IMR-90 (cell line): ENCODE data around the gene RIPPLY1. TPM values are rescaled to one million over a fixed set of nuclear protein-coding genes. Genes with fewer than 3 reads are reported as not detected.

ENCODE experiments used
- ATAC-seq: fragments of 200-7000 bp; cut with Tn5 transposase; 2 replicates; pipeline ENCODE4 v1.9.1; 2020; ENCODE audit warnings: low read depth, mild to moderate bottlenecking, moderate library complexity
- BruUV-seq: library from RNA; stranded (reverse); fragments of 400-500 nt; replicated peaks from 2 replicates; lab custom pipeline; 2021; lab: Mats Ljungman, UMichigan
- CTCF ChIA-PET: fragments of 300-600 bp; formaldehyde crosslinking; extraction: SDS; loops from one replicate; lab custom pipeline; 2021; ENCODE audit warnings: antibody characterized with exemption; lab: Yijun Ruan, JAX
- POLR2A ChIA-PET: fragments of 300-600 bp; sonication (Branson Sonifier 250); formaldehyde crosslinking; loops from one replicate; lab custom pipeline; 2022; ENCODE audit warnings: antibody characterized with exemption; ENCODE audit not compliant: unreplicated experiment; lab: Charles Lee
- DNase-seq: peaks from one replicate; pipeline ENCODE4 v3.0.0; 2013
- H2AFZ ChIP-seq: replicated peaks from 2 replicates; pipeline ENCODE3; 2013; ENCODE audit warnings: low read length, mild to moderate bottlenecking; ENCODE audit not compliant: poor library complexity
- H2AK5ac ChIP-seq: 2 replicates; pipeline ENCODE4 v1.6.1; 2013; ENCODE audit warnings: low read depth, low read length, inconsistent platforms
- H2AK9ac ChIP-seq: replicated peaks from 2 replicates; pipeline ENCODE3; 2013; ENCODE audit warnings: mild to moderate bottlenecking, low read depth, low read length, moderate library complexity; ENCODE audit not compliant: poor library complexity
- H2BK120ac ChIP-seq: 2 replicates; pipeline ENCODE4 v1.6.1; 2013; ENCODE audit warnings: low read depth, low read length, inconsistent platforms
- H2BK15ac ChIP-seq: 3 replicates; pipeline ENCODE4 v1.6.1; 2013; ENCODE audit warnings: low read depth, low read length, inconsistent platforms
- H2BK20ac ChIP-seq: 2 replicates; pipeline ENCODE4 v1.6.1; 2013; ENCODE audit warnings: low read depth, mild to moderate bottlenecking, inconsistent platforms, low read length, moderate library complexity
- H2BK5ac ChIP-seq: 2 replicates; pipeline ENCODE4 v1.6.1; 2013; ENCODE audit warnings: mild to moderate bottlenecking, low read depth, low read length, inconsistent platforms; ENCODE audit not compliant: poor library complexity, severe bottlenecking
- H3K14ac ChIP-seq: replicated peaks from 2 replicates; pipeline ENCODE4 v1.6.1; 2013; ENCODE audit warnings: low read depth, low read length, inconsistent platforms
- H3K18ac ChIP-seq: 2 replicates; pipeline ENCODE4 v1.6.1; 2013; ENCODE audit warnings: low read depth, low read length, control low read depth
- H3K23ac ChIP-seq: 2 replicates; pipeline ENCODE4 v1.6.1; 2013; ENCODE audit warnings: low read depth, low read length, inconsistent platforms
- H3K27ac ChIP-seq: 2 replicates; pipeline ENCODE4 v1.5.1; 2013; ENCODE audit warnings: mild to moderate bottlenecking, control low read depth, low read length; ENCODE audit not compliant: insufficient read depth
- H3K27me3 ChIP-seq: 2 replicates; pipeline ENCODE4 v1.6.1; 2013; ENCODE audit warnings: low read length; ENCODE audit not compliant: control insufficient read depth, insufficient read depth
- H3K36me3 ChIP-seq: 2 replicates; pipeline ENCODE4 v1.6.1; 2013; ENCODE audit warnings: low read length, mixed read lengths; ENCODE audit not compliant: control insufficient read depth, insufficient read depth
- H3K4ac ChIP-seq: 2 replicates; pipeline ENCODE4 v1.6.1; 2013; ENCODE audit warnings: low read depth, low read length, inconsistent platforms
- H3K4me1 ChIP-seq: 2 replicates; pipeline ENCODE4 v1.6.1; 2013; ENCODE audit warnings: low read length, mixed read lengths; ENCODE audit not compliant: control insufficient read depth, insufficient read depth
- H3K4me2 ChIP-seq: 2 replicates; pipeline ENCODE4 v1.6.1; 2013; ENCODE audit warnings: low read depth, mild to moderate bottlenecking, control low read depth, low read length, moderate library complexity
- H3K4me3 ChIP-seq: 2 replicates; pipeline ENCODE4 v1.5.1; 2013; ENCODE audit warnings: low read depth, mild to moderate bottlenecking, control low read depth, low read length, moderate library complexity; ENCODE audit not compliant: insufficient read depth
- H3K56ac ChIP-seq: 2 replicates; pipeline ENCODE4 v1.6.1; 2013; ENCODE audit warnings: low read length, inconsistent platforms; ENCODE audit not compliant: insufficient read depth; ENCODE audit errors: extremely low read depth
- H3K79me1 ChIP-seq, 2 experiments: 2 replicates each; pipeline ENCODE4 v1.6.1; 2013; ENCODE audit warnings: low read length in 2 of 2, inconsistent platforms in 1 of 2, low read depth in 1 of 2
- H3K9ac ChIP-seq: 2 replicates; pipeline ENCODE4 v1.6.1; 2013; ENCODE audit warnings: low read depth, low read length, control low read depth
- H3K9me1 ChIP-seq: 2 replicates; pipeline ENCODE4 v1.6.1; 2013; ENCODE audit warnings: low read length, inconsistent platforms; ENCODE audit not compliant: insufficient read depth
- H3K9me3 ChIP-seq: 2 replicates; pipeline ENCODE4 v1.6.1; 2013; ENCODE audit warnings: low read length; ENCODE audit not compliant: control insufficient read depth, insufficient read depth
- H4K20me1 ChIP-seq: 2 replicates; pipeline ENCODE4 v1.6.1; 2013; ENCODE audit warnings: low read length, inconsistent platforms; ENCODE audit not compliant: insufficient read depth
- H4K5ac ChIP-seq: 2 replicates; pipeline ENCODE4 v1.6.1; 2013; ENCODE audit warnings: mild to moderate bottlenecking, low read depth, low read length, control low read depth
- H4K8ac ChIP-seq, 2 experiments: 2 replicates each; pipeline ENCODE4 v1.6.1; 2013; ENCODE audit warnings: low read depth in 2 of 2, low read length in 2 of 2, control low read depth in 1 of 2, inconsistent platforms in 1 of 2
- H4K91ac ChIP-seq: 2 replicates; pipeline ENCODE4 v1.6.1; 2013; ENCODE audit warnings: low read depth, low read length, inconsistent platforms; ENCODE audit not compliant: insufficient read depth
- BHLHE40 ChIP-seq: fragments of 150-350 bp; IDR thresholded peaks from 2 replicates; pipeline ENCODE4 v1.6.1; 2016; ENCODE audit warnings: mild to moderate bottlenecking, low read depth, low read length
- CEBPB ChIP-seq: IDR thresholded peaks from 2 replicates; pipeline ENCODE4 v1.6.1; 2012; ENCODE audit warnings: low read depth, low read length, improper control_type of control experiment
- CHD1 ChIP-seq: IDR thresholded peaks from 2 replicates; pipeline ENCODE4 v1.6.1; 2012; ENCODE audit warnings: low read depth, low read length, improper control_type of control experiment
- CTCF ChIP-seq: conservative IDR thresholded peaks from 2 replicates; pipeline ENCODE4 v1.5.1; 2012; ENCODE audit warnings: mild to moderate bottlenecking, low read depth, low read length, improper control_type of control experiment
- ELK1 ChIP-seq: fragments of 150-350 bp; IDR thresholded peaks from 2 replicates; pipeline ENCODE4 v1.6.1; 2016; ENCODE audit warnings: low read depth, mild to moderate bottlenecking, low read length, moderate library complexity, borderline replicate concordance
- FOS ChIP-seq: fragments of 150-350 bp; IDR thresholded peaks from 2 replicates; pipeline ENCODE4 v1.6.1; 2016; ENCODE audit warnings: low read depth, low read length
- MAFK ChIP-seq: IDR thresholded peaks from 2 replicates; pipeline ENCODE4 v1.6.1; 2012; ENCODE audit warnings: low read depth, low read length, improper control_type of control experiment
- MAZ ChIP-seq: IDR thresholded peaks from 2 replicates; pipeline ENCODE4 v1.6.1; 2012; ENCODE audit warnings: low read depth, mild to moderate bottlenecking, low read length, improper control_type of control experiment, moderate library complexity, borderline replicate concordance
- MXI1 ChIP-seq: IDR thresholded peaks from 2 replicates; pipeline ENCODE4 v1.6.1; 2012; ENCODE audit warnings: low read depth, mild to moderate bottlenecking, low read length, moderate library complexity, borderline replicate concordance
- NFE2L2 ChIP-seq: fragments of 150-350 bp; IDR thresholded peaks from 2 replicates; pipeline ENCODE4 v1.6.1; 2016; ENCODE audit warnings: low read depth, mild to moderate bottlenecking, low read length
- POLR2A ChIP-seq: IDR thresholded peaks from 2 replicates; pipeline ENCODE4 v1.6.1; 2012; ENCODE audit warnings: mild to moderate bottlenecking, low read depth, low read length
- RAD21 ChIP-seq: IDR thresholded peaks from 2 replicates; pipeline ENCODE4 v1.6.1; 2012; ENCODE audit warnings: low read length, improper control_type of control experiment
- RCOR1 ChIP-seq: IDR thresholded peaks from 2 replicates; pipeline ENCODE4 v1.6.1; 2012; ENCODE audit warnings: mild to moderate bottlenecking, low read length, improper control_type of control experiment; ENCODE audit not compliant: insufficient replicate concordance
- RFX5 ChIP-seq: IDR thresholded peaks from 2 replicates; pipeline ENCODE4 v1.8.0; 2012; ENCODE audit warnings: low read depth, mild to moderate bottlenecking, low read length, moderate library complexity
- SMC3 ChIP-seq: fragments of 150-350 bp; IDR thresholded peaks from 2 replicates; pipeline ENCODE4 v1.6.1; 2016; ENCODE audit warnings: low read depth, mild to moderate bottlenecking, antibody characterized with exemption, low read length, moderate library complexity
- USF2 ChIP-seq: fragments of 150-350 bp; IDR thresholded peaks from 2 replicates; pipeline ENCODE4 v1.6.1; 2017; ENCODE audit warnings: mild to moderate bottlenecking, antibody characterized with exemption, low read length, low read depth
- WGBS, 2 experiments: methylation state at CpG; one replicate each; pipeline versions ENCODE4 v1.1.5 to v1.1.7; 2013; ENCODE audit warnings: missing lambda C conversion rate in 2 of 2; ENCODE audit not compliant: insufficient read length in 1 of 2; ENCODE audit errors: extremely low coverage in 2 of 2; 5-methylcytosine and 5-hydroxymethylcytosine counted together
- dilution Hi-C: fragments of 300-500 bp; cut with HindIII; formaldehyde crosslinking; loops from one replicate; pipeline ENCODE4 v1.14.3; 2018; ENCODE audit warnings: low sequenced_read_pairs; ENCODE audit not compliant: unreplicated experiment
- in situ Hi-C: fragments of 300-500 bp; cut with MboI; formaldehyde crosslinking; loops from 3 replicates; pipeline ENCODE4 v1.14.3; 2019; ENCODE audit warnings: low sequenced_read_pairs, inconsistent platforms, mixed read lengths
- intact Hi-C: fragments of 100-400 bp; cut with micrococcal nuclease; formaldehyde crosslinking; loops from 2 replicates; pipeline ENCODE4 v1.10.0; 2022
- polyA plus RNA-seq, 3 experiments: library from polyadenylated mRNA; depleted of rRNA; stranded (reverse); fragments of >200 nt; gene quantifications; 2 replicates each; pipeline ENCODE4 v1.2.3, GENCODE V29; 2012; ENCODE audit warnings: low replicate concordance in 1 of 3
- total RNA-seq: library from RNA; depleted of rRNA; stranded (reverse); fragments of >200 nt; gene quantifications from 2 replicates; pipeline ENCODE4 v1.2.3, GENCODE V29; 2012

The RIPPLY1 gene
- total and polyA plus RNA-seq, 2 of the 4 experiments (the other 2 are of a cell fraction) = not detected

GRCh38 chrX:106874075-106874474, 29.1 kb downstream of the RIPPLY1 start:
- Histone ChIP-seq H3K56ac (no peak overlapping the region), H2BK15ac (no peak overlapping the region), H3K27me3 (peaks cover 3% of the 10 kb centered on the region; the same call in 1 of the 2 replicates), H3K9me3 (no peaks in the 10 kb centered on the region), H3K36me3 (peaks cover 1% of the 10 kb centered on the region; the same call in 1 of the 2 replicates), H3K4me1 (no peaks in the 10 kb centered on the region), H2BK20ac (no peak overlapping the region), H4K20me1 (no peaks in the 10 kb centered on the region), H4K8ac (no peak overlapping the region), H3K9me1 (no peaks in the 10 kb centered on the region), H3K14ac (no peak overlapping the region), H4K5ac (no peak overlapping the region), H2AK5ac (no peak overlapping the region), H3K4me2 (no peak overlapping the region), H3K4me3 (no peak overlapping the region), H3K27ac (no peak overlapping the region), H2BK120ac (no peak overlapping the region), H3K23ac (no peak overlapping the region), H3K79me1 (no peaks in the 10 kb centered on the region), H3K9ac (no peak overlapping the region), H4K91ac (no peak overlapping the region), H3K18ac (no peak overlapping the region), H3K4ac (no peak overlapping the region), H2AFZ (no peak overlapping the region), H2AK9ac (no peak overlapping the region), H2BK5ac (no peak overlapping the region)
- DNase-seq (peak; percentile 42), ATAC-seq (0 out of 2 replicates have a peak, but pooled peaks have one; percentile 29)
- no TSS peak for BruUV-seq
- dilution Hi-C loops = no loop called here
- in situ Hi-C loops = no loop called here
- POLR2A ChIA-PET = no interaction called here
- CTCF ChIA-PET = interaction anchor here (1.0 to 1.5 kb wide), 3 partner anchors 20 to 86 kb away, joined by 3 to 5 read pairs (median 3); no protein-coding TSS in a partner anchor
- WGBS, 2 experiments = no CpG with 5 or more reads among the region's 2 CpGs
- TF ChIP-seq CTCF = peak; percentile 63
- TF ChIP-seq CEBPB = peak; percentile 84
- TF ChIP-seq MAFK = no peak
- TF ChIP-seq RCOR1 = no peak
- no peak for TF ChIP-seq FOS
- TF ChIP-seq SMC3 = peak; percentile 50
- no peak for TF ChIP-seq MXI1
- no peak for TF ChIP-seq CHD1
- no peak for TF ChIP-seq ELK1
- no peak for TF ChIP-seq USF2
- TF ChIP-seq POLR2A = no peak
- TF ChIP-seq MAZ = no peak
- no peak for TF ChIP-seq NFE2L2
- peak; percentile 55 for TF ChIP-seq RAD21
- TF ChIP-seq RFX5 = no peak
- no peak for TF ChIP-seq BHLHE40
- intact Hi-C loops = loop anchor here (5.0 kb wide), 1 partner anchor 392 kb away; no protein-coding TSS in a partner anchor
